Daoy (cell line): ENCODE results near the gene ZNF785. TPM values are rescaled to one million over a fixed set of nuclear protein-coding genes. Genes with fewer than 3 reads are reported as not detected.
"Not testable (repeated sequence)": the region's sequence is repeated elsewhere in the genome, so short reads cannot be mapped to it uniquely, and the experiment has no call there.

Experiments
- DNase-seq: peaks from one replicate; pipeline ENCODE4 v3.0.0-alpha.2; 2015; ENCODE audit warnings: low read depth
- total RNA-seq: library from RNA; depleted of rRNA; stranded (reverse); fragments of >200 nt; shearing (Covaris generic); gene quantifications from 2 replicates; pipeline ENCODE4 v1.2.3, GENCODE V29; 2014; rRNA removed

The ZNF785 gene
- total RNA-seq, result 2.7 and 6.2 TPM in 2 replicates

- DNase-seq, result peak; percentile 98
Measured at GRCh38 chr16:30585400-30586191, at the start of gene ZNF785. TSS of gene ZNF785 (minus strand) at chr16:30585697. CDS start at chr16:30585611, 86 bp downstream.

- DNase-seq, result no peak
Measured at GRCh38 chr16:30633526-30633925, 48.0 kb upstream of the ZNF785 start.

- not testable (repeated sequence) for DNase-seq
Measured at GRCh38 chr16:30632454-30632853, 47.0 kb upstream of the ZNF785 start.

GRCh38 chr16:30628628-30629540 lies 43.4 kb upstream of the ZNF785 start:
- peak; percentile 63 for DNase-seq

- no peak for DNase-seq
Measured at GRCh38 chr16:30626236-30626635, 40.7 kb upstream of the ZNF785 start.

- no peak for DNase-seq
Measured at GRCh38 chr16:30623536-30624283, 38.2 kb upstream of the ZNF785 start.

GRCh38 chr16:30622455-30623032 lies 37.0 kb upstream of the ZNF785 start:
- no peak for DNase-seq

GRCh38 chr16:30621765-30622164 lies 36.3 kb upstream of the ZNF785 start:
- DNase-seq, result peak; percentile 45

GRCh38 chr16:30620169-30620568 lies 34.7 kb upstream of the ZNF785 start:
- no peak for DNase-seq

GRCh38 chr16:30619638-30620037 lies 34.1 kb upstream of the ZNF785 start:
- no peak for DNase-seq

GRCh38 chr16:30619202-30619601 lies 33.7 kb upstream of the ZNF785 start:
- DNase-seq, result no peak

GRCh38 chr16:30615358-30616091 lies 30.0 kb upstream of the ZNF785 start:
- peak; percentile 30 for DNase-seq

- peak; percentile 94 for DNase-seq
Measured at GRCh38 chr16:30609926-30610839, 24.7 kb upstream of the ZNF785 start, which contains the start of gene ZNF689. TSS of gene ZNF689 (minus strand) at chr16:30610389. CDS start at chr16:30610041, 348 bp downstream.

GRCh38 chr16:30609002-30609925 lies 23.8 kb upstream of the ZNF785 start:
- DNase-seq, result peak; percentile 52

GRCh38 chr16:30606004-30606403 lies 20.5 kb upstream of the ZNF785 start:
- no peak for DNase-seq

- no peak for DNase-seq
Measured at GRCh38 chr16:30605158-30605557, 19.7 kb upstream of the ZNF785 start.

GRCh38 chr16:30604316-30604947 lies 18.9 kb upstream of the ZNF785 start:
- no peak for DNase-seq

- DNase-seq, result no peak
Measured at GRCh38 chr16:30603945-30604315, 18.4 kb upstream of the ZNF785 start.
